Stimulated activated CD4-positive, alpha-beta T cell treated with anti-CD3 and anti-CD28 coated beads, Interleukin-1b, Interleukin-23, amount 100 ng/mL, for 4 hours (primary cell): Measurements from ENCODE around the gene NDUFS1.
"Not testable (repeated sequence)": the region's sequence is repeated elsewhere in the genome, so short reads cannot be mapped to it uniquely, and the experiment has no call there.

Experiments
- DNase-seq, 2 donors: peaks; one replicate each; pipeline ENCODE4 v3.0.0-alpha.2; 2020; ENCODE audit warnings: low read depth in 2 of 2

NDUFS1 gene

GRCh38 chr2:206159346-206160124 lies at the start of gene NDUFS1, which contains the start of gene EEF1B2:
TSS of gene NDUFS1 (minus strand) at chr2:206159444. CDS start at chr2:206153678, 5,766 bp downstream.
TSS of gene EEF1B2 (plus strand) at chr2:206159895. CDS start at chr2:206159980, 85 bp downstream.
- DNase-seq: peak; percentile 90 to 93

GRCh38 chr2:206208900-206209299 lies 49.7 kb upstream of the NDUFS1 start:
- DNase-seq: no peak

- not testable (repeated sequence) for DNase-seq
Measured at GRCh38 chr2:206207316-206207715, 48.1 kb upstream of the NDUFS1 start.

- no peak for DNase-seq
Measured at GRCh38 chr2:206204710-206205109, 45.5 kb upstream of the NDUFS1 start.

- no peak for DNase-seq
Measured at GRCh38 chr2:206203331-206203730, 44.1 kb upstream of the NDUFS1 start.

- no peak for DNase-seq
Measured at GRCh38 chr2:206202446-206202845, 43.2 kb upstream of the NDUFS1 start.

- DNase-seq: no peak
Measured at GRCh38 chr2:206201075-206201848, 42.0 kb upstream of the NDUFS1 start.

GRCh38 chr2:206198677-206199076 lies 39.4 kb upstream of the NDUFS1 start:
- no peak for DNase-seq

- DNase-seq: no peak
Measured at GRCh38 chr2:206193671-206194357, 34.6 kb upstream of the NDUFS1 start.

GRCh38 chr2:206192157-206192556 lies 32.9 kb upstream of the NDUFS1 start:
- DNase-seq: no peak

- DNase-seq: no peak
Measured at GRCh38 chr2:206190689-206191088, 31.4 kb upstream of the NDUFS1 start.

GRCh38 chr2:206190111-206190510 lies 30.9 kb upstream of the NDUFS1 start:
- DNase-seq: no peak

GRCh38 chr2:206189691-206190090 lies 30.4 kb upstream of the NDUFS1 start:
- no peak for DNase-seq

GRCh38 chr2:206181526-206181925 lies 22.3 kb upstream of the NDUFS1 start:
- DNase-seq: not testable (repeated sequence)

- no peak for DNase-seq
Measured at GRCh38 chr2:206176901-206177300, 17.7 kb upstream of the NDUFS1 start.

GRCh38 chr2:206176121-206176520 lies 16.9 kb upstream of the NDUFS1 start:
- no peak for DNase-seq

- DNase-seq: no peak
Measured at GRCh38 chr2:206173147-206173546, 13.9 kb upstream of the NDUFS1 start.

- not testable (repeated sequence) for DNase-seq
Measured at GRCh38 chr2:206171624-206172397, 12.6 kb upstream of the NDUFS1 start.

GRCh38 chr2:206168230-206168629 lies 9.0 kb upstream of the NDUFS1 start:
- not testable (repeated sequence) for DNase-seq

- peak in 1 of 2 donors; percentile 25 for DNase-seq
Measured at GRCh38 chr2:206164261-206164862, 5.1 kb upstream of the NDUFS1 start.
